NCI-H1105 (cell line): ENCODE data around the gene HMGN1.
"Not testable (repeated sequence)": the region's sequence is repeated elsewhere in the genome, so short reads cannot be mapped to it uniquely, and the experiment has no call there.

Experiments
- DNase-seq: peaks from one replicate; lab custom pipeline; 2025; lab: John Stamatoyannopoulos, UW

The HMGN1 gene, protein sequence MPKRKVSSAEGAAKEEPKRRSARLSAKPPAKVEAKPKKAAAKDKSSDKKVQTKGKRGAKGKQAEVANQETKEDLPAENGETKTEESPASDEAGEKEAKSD

DNA sequence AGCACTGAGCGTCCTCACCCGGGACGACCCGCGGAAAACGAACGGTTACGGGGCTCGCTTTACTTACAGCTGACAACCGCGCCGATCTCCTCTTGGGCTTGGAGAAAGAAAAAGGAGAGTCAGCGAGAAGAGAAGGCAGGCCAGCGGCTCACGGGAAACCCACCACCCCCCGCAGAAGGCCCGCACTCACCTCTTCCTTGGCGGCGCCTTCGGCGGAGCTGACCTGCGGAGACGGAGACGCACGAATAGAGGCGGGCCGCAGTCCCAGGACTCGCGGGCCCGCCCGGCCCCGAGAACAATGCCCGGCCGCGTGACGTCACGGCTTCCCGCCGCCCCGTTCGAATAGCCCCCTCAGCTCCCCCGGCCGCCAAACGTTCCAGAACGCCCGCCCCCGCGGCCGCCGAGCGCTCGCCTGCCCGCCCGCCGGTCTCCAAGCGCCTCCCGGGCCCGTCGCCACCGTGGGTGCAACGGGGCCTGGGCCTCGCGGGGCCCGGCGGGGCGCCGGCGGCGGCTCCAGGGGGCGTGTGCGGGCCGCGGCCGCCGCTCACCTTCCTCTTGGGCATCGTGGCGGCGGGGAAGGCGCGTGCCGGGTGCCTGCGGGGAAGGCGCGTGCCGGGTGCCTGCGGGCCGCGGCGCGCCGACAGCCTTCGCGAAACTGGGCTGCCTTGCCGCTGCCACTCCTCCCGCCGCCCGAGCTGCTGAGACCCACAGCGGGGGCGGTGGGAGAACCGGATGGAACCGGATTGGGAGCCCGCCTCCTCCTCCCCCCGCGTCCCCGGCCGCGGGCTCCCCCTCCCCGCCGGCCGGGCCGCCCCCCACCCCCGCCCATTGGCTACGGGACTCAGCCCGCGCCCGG is at the start of gene HMGN1:
Gene HMGN1 (minus strand): TSS at position 734 of the 856 bp plus-strand sequence. CDS start 171 bp downstream, at position 563.
- DNase-seq, result peak; percentile 98

DNA sequence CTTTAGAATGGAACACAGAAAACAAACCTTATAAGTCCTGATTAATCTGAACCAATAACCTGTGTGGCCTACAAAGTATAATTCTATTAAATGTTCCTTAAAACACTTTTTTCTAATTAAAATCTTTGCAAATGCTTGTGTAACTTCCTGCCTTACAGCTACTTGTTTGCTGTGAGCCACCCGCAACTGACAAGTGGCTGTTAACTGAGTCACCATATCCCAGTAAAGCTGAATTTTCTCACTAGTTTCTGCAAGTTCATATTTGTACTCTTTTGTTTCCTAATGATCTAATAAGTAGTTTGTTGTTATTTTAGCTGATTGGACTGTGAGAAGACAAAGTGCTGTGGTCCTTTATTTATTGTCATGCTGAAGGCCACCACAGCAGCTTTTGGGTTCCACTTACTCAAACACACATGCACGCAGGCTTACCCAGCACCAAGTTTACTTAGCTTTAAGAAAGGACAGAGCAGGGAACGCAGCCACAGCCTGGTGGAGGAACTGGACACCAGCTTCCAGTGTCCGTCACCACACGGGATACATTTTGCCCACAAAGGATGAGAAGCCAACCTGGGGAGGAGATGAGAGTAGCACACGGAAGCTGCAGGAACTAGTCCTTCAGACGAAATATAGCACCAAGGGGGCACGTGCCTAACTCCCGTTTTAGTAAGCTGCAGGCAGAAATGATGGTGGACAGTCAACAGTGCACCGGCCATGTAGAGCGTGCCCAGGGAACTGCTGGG is 48.9 kb upstream of the HMGN1 start:
- no peak for DNase-seq

DNA sequence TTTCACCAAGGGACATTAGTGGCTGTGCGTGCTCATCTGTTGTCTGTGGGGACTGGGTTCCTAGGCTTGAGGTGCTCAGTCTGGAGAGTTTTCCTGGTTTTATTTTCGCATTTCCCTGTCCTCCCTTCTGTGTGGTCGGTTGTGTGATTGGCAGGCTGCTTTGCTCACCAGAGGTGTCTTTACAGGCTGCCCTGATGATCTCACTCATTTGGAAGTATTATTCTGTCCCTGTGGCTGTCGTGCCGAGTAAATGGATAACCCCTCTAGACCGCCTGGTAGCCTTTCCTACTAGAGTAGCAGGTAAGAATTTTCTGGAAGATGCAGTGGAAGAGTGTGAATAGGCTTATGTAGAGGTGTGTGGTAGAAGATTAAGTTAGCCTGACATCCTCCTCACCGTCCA is 44.1 kb upstream of the HMGN1 start:
- DNase-seq, result no peak

- no peak for DNase-seq
These were observed 41.4 kb upstream of the HMGN1 start for GRCh38 chr21:39390212-39390765.

- DNase-seq, result no peak
These were observed 39.9 kb upstream of the HMGN1 start for GRCh38 chr21:39388811-39389155.

DNA sequence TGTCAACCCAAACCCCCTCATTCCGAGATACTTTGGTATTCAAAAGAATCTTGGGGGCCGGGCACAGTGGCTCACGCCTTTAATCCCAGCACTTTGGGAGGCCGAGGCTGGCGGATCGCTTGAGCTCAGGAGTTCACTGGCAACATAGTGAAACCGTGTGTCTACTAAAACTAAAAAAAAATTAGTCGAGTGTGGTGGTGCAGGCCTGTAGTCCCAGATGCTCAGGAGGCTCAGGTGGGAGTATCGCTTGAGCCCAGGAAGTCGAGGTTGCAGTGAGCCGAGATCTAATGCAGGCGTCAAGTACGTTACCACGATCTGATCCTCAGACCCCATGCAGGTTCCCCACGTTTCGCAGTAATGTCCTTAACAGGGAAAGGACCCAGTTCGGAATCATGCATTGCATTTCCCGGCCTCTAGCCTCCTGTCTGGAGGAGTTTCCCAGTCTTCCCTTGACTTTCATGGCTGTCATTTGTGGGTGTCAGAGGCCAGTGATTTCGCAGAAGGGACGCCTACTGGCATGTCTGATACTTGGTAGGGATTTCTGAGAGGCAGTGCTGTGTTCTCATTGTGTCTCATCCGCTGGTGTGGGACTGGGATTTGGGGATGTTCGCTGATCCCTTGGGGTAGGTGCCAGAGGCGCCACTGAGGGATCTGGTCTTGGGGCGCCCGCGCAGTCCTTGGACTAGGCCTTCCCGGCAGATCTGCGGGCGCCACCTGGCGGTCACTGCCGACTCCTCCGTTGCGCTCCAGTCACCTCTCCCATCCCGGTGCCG is 39.3 kb upstream of the HMGN1 start:
- DNase-seq, result peak; percentile 80

DNA sequence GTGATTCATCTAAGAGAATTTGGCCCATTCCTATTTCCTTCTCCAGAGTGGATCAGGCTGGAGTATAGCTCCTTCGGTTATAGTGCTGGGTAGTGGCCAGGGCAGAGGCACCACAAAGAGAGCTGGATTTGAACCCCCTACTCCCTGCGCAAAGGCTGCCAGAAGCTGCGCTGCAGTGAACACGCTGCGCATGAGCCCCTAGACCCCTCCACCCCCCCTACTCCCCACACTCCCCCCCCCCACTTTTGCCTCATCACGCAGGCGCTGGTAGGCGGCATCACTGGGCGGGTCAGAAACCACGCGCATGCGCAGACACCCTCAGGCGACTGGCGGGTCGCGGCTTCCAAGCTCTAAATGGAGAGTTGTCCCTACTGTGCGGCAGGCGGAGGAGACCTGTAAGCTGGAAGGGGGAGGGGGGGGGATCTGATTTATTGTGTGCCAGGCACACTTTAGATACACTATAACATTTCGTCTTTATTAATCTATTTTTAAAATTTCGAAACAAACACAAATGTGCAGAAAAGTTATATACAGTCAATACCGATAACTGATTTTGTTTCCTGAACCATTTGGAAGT is 38.7 kb upstream of the HMGN1 start:
- peak; percentile 92 for DNase-seq

- DNase-seq, result no peak
These were observed 38.0 kb upstream of the HMGN1 start for GRCh38 chr21:39386899-39387298.

DNA sequence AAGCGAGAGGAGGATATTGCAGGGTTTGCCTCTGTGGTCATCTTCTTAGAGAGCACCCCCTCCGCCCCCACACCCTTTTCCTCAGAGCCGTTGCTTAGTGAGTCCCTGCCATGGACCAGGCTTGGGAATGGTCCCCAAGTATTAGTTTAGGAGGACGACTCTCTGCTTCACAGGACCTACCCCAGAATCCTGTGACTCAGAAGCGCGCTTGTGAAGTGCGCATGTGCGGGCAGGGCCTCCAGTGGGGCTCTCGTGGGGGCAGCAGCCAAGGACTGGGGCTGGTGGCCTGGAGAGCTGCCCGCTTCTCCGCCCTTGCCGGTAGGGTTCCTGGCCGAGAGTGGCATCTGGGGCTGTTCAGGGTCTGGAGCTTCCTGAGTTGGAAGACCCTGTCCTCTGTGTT is 37.3 kb upstream of the HMGN1 start:
- DNase-seq, result peak; percentile 15

DNA sequence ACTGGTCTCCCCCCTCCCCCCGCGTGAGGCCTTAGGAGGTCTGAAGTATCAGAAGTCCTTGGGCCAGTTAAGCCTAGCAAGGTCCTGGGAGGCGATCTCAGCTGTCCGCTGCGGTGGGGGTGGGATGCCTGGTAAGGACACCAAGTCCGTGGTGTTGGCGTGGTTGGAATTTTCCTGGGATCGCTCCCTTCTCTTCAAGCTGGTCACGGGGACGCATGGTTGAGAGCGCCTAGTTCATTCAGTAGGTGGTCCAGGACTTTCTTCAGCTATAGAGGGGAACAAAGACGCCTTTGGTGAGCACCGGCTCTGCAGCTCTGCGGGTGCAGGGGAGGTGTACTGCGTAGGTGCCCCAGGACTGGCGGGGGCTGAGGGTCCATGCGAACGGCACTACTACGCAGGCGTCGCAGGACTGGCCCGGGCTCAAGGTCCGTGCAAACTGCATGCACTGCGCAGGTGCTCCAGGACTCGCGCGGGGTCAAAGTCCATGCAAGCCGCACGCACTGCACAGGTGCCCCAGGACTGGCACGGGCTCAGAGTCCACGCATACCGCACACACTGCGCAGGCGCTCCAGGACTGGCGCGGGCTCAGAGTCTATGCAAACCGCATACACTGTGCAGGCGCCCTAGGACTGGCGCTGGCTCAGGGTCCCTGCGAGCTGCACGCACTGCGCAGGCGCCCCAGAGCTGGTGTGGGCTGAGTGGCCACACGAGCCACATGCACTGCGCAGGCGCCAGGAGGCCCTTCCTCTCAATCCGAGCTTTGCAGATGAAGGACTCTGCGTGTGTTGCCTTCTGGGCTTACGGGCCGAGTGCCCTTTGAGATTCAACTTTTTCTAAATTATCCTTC is 36.6 kb upstream of the HMGN1 start:
- peak; percentile 73 for DNase-seq

- no peak for DNase-seq
These were observed 35.9 kb upstream of the HMGN1 start for GRCh38 chr21:39384674-39385298.

DNA sequence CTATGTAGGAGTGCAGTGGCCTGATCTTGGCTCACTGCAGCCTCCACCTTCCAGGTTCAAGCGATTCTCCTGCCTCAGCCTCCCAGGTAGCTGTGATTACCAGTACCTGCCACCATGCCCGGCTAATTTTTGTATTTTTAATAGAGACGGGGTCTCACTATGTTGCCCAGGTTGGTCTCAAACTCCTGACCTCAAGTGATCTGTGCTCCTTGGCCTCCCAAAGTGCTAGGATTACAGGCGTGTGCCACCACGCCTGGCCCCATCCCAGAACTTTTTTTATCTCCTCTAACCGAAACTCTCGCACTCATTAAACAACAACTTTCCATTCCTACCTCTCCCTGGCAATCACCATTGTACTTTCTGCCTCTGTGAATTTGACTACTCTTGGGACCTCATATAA is 33.2 kb upstream of the HMGN1 start:
- DNase-seq, result not testable (repeated sequence)

- DNase-seq, result no peak
These were observed 32.1 kb upstream of the HMGN1 start for GRCh38 chr21:39381009-39381408.

DNA sequence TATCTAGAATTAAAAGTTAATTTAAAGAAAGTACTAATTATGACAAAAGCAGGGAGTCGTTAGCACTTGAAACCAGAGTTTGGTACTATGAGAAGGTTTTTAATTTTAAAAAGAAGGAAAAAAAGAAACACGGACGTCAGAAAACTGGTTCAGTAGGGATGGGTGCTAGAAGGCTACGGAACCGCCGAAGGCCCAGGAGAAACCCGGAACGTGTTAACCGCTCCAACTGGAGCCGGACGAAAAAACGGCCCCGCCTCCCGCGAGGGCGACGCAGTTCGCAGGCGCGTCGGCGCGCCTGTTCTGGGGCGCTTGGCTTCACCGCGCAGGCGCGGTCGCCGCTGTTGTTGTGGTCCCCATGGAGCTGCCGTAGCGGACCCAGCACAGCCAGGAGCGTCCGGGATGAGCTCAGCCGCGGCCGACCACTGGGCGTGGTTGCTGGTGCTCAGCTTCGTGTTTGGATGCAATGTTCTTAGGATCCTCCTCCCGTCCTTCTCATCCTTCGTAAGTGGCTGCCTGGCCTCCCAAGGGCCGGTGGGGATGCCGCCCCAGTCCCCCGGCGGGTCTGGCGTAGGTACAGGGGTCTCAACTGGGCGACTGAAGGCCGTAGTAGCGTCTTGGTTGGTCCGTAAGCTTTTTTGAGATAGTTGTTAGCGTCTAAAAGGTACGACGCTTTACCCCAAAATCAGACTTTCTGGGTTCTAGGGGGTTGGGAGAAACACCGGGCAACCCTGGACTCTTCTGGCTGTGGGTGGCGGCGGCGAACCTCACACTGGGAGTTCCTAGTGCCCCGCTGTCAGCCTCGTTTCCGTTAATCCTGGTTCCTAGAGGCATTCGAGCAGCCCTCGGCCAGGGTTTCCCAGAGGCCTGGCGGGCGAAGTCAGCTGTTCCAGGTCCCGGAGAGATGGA is 31.4 kb upstream of the HMGN1 start:
- peak; percentile 90 for DNase-seq

GRCh38 chr21:39377444-39378050 is 28.7 kb upstream of the HMGN1 start:
- DNase-seq, result no peak

DNA sequence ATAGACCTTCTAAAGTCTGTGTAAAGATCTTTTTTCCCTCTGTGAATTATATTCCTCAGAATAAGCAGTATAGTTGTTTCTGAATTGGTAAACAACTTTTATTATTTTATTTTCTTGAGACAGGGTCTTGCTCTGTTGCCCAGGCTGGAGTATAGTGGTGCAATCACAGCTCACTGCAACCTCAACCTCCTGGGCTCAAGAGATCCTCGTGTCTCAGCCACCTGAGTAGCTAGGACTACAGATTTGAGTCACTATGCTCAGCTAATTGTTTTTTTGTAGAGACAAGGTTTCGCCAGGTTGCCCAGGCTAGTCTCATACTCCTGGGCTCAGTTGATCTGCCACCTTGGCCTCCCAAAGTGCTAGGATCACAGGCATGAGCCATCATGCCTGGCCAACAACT is 26.6 kb upstream of the HMGN1 start:
- DNase-seq, result no peak

GRCh38 chr21:39374046-39374445 is 25.2 kb upstream of the HMGN1 start:
- no peak for DNase-seq

DNA sequence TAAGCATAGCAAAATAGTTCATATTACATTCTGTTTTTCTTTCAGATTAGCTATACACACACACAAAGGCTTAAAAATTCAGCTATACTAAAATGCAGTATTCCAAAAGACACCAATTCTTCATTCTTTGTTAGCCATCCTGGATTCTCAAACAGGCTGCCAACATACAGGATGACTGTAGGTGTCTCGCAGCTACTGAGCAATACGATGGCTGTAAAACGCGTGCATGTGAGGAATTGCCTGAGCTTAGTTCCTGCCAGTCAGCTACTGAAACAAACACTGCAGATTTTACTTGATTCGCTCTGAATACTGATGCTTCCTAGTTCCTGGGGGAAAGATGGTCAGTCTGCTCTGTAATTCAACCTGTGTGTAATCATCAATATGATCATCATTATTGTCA is 24.7 kb upstream of the HMGN1 start:
- DNase-seq, result no peak

DNA sequence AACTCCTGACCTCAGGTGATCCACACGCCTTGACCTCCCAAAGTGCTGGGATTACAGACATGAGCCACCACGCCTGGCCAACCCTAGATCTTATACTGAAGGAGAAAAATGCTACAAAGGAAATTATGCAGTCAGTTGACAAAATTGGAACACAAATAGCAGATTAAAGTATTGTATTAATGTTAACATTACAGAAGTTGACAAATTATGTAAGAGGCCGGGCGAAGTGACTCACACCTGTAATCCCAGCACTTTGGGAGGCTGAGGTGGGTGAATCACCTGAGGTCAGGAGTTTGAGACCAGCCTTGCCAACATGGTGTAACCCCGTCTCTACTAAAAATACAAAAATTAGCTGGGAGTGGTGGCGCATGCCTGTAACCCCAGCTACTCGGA is 21.0 kb upstream of the HMGN1 start:
- DNase-seq, result not testable (repeated sequence)
